Gastrocnemius medialis (tissue), 4 donors: ENCODE measurements around the gene FCGR3A.
"Not testable (repeated sequence)": the region's sequence is repeated elsewhere in the genome, so short reads cannot be mapped to it uniquely, and the experiment has no call there.

Source experiments
- CTCF ChIP-seq, 5 experiments: fragments of 450-650 bp in 3 of 5; fragments of 200-600 bp in 2 of 5; sonication (generic) in 2 of 5; IDR thresholded peaks in 4 of 5; conservative IDR thresholded peaks in 1 of 5; 1 replicate in 4 of 5; 2 replicates in 1 of 5; pipeline ENCODE4 v1.5.1; 2016 to 2019; ENCODE audit warnings: antibody characterized with exemption in 5 of 5, mild to moderate bottlenecking in 3 of 5, moderate library complexity in 3 of 5
- POLR2A ChIP-seq, 2 donors: fragments of 450-650 bp; IDR thresholded peaks; one replicate each; pipeline ENCODE4 v1.6.1; 2017; ENCODE audit warnings: antibody characterized with exemption in 2 of 2, mild to moderate bottlenecking in 2 of 2, moderate library complexity in 2 of 2

- TF ChIP-seq CTCF (IDR thresholded peaks at IDR 0.05 in 4 of 5, conservative IDR thresholded peaks at IDR 0.05 in 1 of 5); POLR2A (IDR thresholded peaks at IDR 0.05): not testable (repeated sequence)
Measured at GRCh38 chr1:161548749-161549406, 740 bp downstream of the FCGR3A start.
